HepG2 (cell line): ENCODE data around the gene TMEM145. TPM values are rescaled to one million over a fixed set of nuclear protein-coding genes. Genes with fewer than 3 reads are reported as not detected.

Experiments
- CAMTA2 ChIP-seq: sonication (generic); formaldehyde crosslinking; IDR thresholded peaks from 2 replicates; pipeline ENCODE4 v1.4.0; 2020; ENCODE audit warnings: mild to moderate bottlenecking, missing genetic modification reagents, borderline replicate concordance
- CCAR2 ChIP-seq: fragments of 200-400 bp; formaldehyde crosslinking; optimal IDR thresholded peaks from 2 replicates; pipeline ENCODE3; 2018; ENCODE audit warnings: low read depth, mild to moderate bottlenecking, low read length, moderate library complexity
- EHMT2 ChIP-seq: fragments of 200-600 bp; sonication (generic); IDR thresholded peaks from 2 replicates; pipeline ENCODE4 v1.7.0; 2017; ENCODE audit warnings: antibody characterized with exemption, low read depth, low read length, borderline replicate concordance
- LBX2 ChIP-seq: sonication (generic); formaldehyde crosslinking; IDR thresholded peaks from 2 replicates; pipeline ENCODE4 v1.5.0; 2020; ENCODE audit warnings: missing genetic modification reagents, mild to moderate bottlenecking, borderline replicate concordance
- MAX ChIP-seq: IDR thresholded peaks from 2 replicates; pipeline ENCODE4 v1.6.1; 2012; ENCODE audit warnings: inconsistent platforms
- NR2C2 ChIP-seq: sonication (generic); formaldehyde crosslinking; IDR thresholded peaks from 2 replicates; pipeline ENCODE4 v1.4.0; 2020; ENCODE audit warnings: missing genetic modification reagents, mild to moderate bottlenecking, moderate library complexity, borderline replicate concordance
- POLR2G ChIP-seq: fragments of 200-400 bp; formaldehyde crosslinking; IDR thresholded peaks from 2 replicates; pipeline ENCODE4 v1.6.1; 2018; ENCODE audit warnings: mild to moderate bottlenecking, low read depth, low read length, moderate library complexity
- PRDM10 ChIP-seq: sonication (generic); formaldehyde crosslinking; IDR thresholded peaks from 2 replicates; pipeline ENCODE4 v1.4.0; 2020; ENCODE audit warnings: low read depth, missing genetic modification reagents
- TAF1 ChIP-seq: sonication (generic); formaldehyde crosslinking; IDR thresholded peaks from 2 replicates; pipeline ENCODE4 v1.4.0; 2020; ENCODE audit warnings: missing genetic modification reagents
- ZC3H13 ChIP-seq: sonication (generic); formaldehyde crosslinking; IDR thresholded peaks from 2 replicates; pipeline ENCODE4 v1.8.1; 2023; ENCODE audit warnings: mild to moderate bottlenecking, missing genetic modification reagents, moderate library complexity
- ZEB1 ChIP-seq: IDR thresholded peaks from 2 replicates; pipeline ENCODE4 v1.6.1; 2012; ENCODE audit warnings: mild to moderate bottlenecking, low read depth, inconsistent platforms; ENCODE audit not compliant: insufficient replicate concordance
- ZKSCAN8 ChIP-seq: IDR thresholded peaks from 2 replicates; pipeline ENCODE4 v1.6.1; 2016; ENCODE audit warnings: borderline replicate concordance, missing genetic modification reagents, missing compliant biosample characterization
- ZNF282 ChIP-seq: fragments of 450-650 bp; IDR thresholded peaks from 2 replicates; pipeline ENCODE4 v1.6.1; 2018; ENCODE audit not compliant: partially characterized antibody
- ZNF580 ChIP-seq: IDR thresholded peaks from 2 replicates; pipeline ENCODE4 v1.6.1; 2016; ENCODE audit warnings: low read depth, borderline replicate concordance
- polyA plus RNA-seq, 8 experiments: library from polyadenylated mRNA; depleted of rRNA in 3 of 8; stranded (reverse) in 7 of 8; unstranded in 1 of 8; fragments of >200 nt; fragmentation: Illumina TruSeq in 4 of 8; extraction: Trizol in 4 of 8; gene quantifications; 2 replicates each; pipeline versions ENCODE4 v1.2.1 to v1.2.3, GENCODE V29; 2011 to 2016; ENCODE audit warnings: low read depth in 4 of 8, missing spikeins in 1 of 8, mixed read lengths in 1 of 8; ENCODE audit not compliant: insufficient read depth in 1 of 8
- total RNA-seq, 5 experiments: library from RNA; depleted of rRNA; stranded (reverse); fragments of >200 nt; fragmentation: Illumina TruSeq; extraction: Trizol; gene quantifications; 2 replicates each; pipeline ENCODE4 v1.2.3, GENCODE V29; 2016; ENCODE audit warnings: low read depth in 1 of 5
- TF ChIP-seq, protein P1 (sequence below): sonication (generic); formaldehyde crosslinking; IDR thresholded peaks from 2 replicates; pipeline ENCODE4 v1.5.0; 2020; ENCODE audit warnings: missing genetic modification reagents
- TF ChIP-seq, protein P2 (sequence below): sonication (generic); formaldehyde crosslinking; IDR thresholded peaks from 2 replicates; pipeline ENCODE4 v1.9.0; 2021; ENCODE audit warnings: mild to moderate bottlenecking, missing genetic modification reagents

TMEM145 gene
- total and polyA plus RNA-seq, 2 of the 13 experiments (the other 11 are each of a cell fraction or from before 2014, with no cell fraction given) = 0.07 to 5.1 TPM

GRCh38 chr19:42283188-42284065 is 29.7 kb upstream of the TMEM145 start (continued):
- TF ChIP-seq PRDM10 (CRISPR knock-in tag) = peak; percentile 57; the same call in 1 of the 2 replicates
- TF ChIP-seq ZNF580 (CRISPR knock-in tag) = 0 out of 2 replicates have a peak, but pooled peaks have one; percentile 17
- TF ChIP-seq, protein P1, sequence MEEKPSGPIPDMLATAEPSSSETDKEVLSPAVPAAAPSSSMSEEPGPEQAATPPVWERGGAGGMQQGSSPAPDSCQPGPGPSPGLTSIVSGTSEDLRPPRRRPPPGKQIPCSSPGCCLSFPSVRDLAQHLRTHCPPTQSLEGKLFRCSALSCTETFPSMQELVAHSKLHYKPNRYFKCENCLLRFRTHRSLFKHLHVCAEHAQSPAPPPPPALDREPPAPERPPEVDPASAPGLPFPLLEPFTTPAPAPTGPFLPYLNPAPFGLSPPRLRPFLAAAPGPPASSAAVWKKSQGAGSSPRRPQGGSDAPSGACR = peak; percentile 33; the same call in 1 of the 2 replicates
- TF ChIP-seq CAMTA2 (CRISPR knock-in tag) = no peak
- TF ChIP-seq, protein P2, sequence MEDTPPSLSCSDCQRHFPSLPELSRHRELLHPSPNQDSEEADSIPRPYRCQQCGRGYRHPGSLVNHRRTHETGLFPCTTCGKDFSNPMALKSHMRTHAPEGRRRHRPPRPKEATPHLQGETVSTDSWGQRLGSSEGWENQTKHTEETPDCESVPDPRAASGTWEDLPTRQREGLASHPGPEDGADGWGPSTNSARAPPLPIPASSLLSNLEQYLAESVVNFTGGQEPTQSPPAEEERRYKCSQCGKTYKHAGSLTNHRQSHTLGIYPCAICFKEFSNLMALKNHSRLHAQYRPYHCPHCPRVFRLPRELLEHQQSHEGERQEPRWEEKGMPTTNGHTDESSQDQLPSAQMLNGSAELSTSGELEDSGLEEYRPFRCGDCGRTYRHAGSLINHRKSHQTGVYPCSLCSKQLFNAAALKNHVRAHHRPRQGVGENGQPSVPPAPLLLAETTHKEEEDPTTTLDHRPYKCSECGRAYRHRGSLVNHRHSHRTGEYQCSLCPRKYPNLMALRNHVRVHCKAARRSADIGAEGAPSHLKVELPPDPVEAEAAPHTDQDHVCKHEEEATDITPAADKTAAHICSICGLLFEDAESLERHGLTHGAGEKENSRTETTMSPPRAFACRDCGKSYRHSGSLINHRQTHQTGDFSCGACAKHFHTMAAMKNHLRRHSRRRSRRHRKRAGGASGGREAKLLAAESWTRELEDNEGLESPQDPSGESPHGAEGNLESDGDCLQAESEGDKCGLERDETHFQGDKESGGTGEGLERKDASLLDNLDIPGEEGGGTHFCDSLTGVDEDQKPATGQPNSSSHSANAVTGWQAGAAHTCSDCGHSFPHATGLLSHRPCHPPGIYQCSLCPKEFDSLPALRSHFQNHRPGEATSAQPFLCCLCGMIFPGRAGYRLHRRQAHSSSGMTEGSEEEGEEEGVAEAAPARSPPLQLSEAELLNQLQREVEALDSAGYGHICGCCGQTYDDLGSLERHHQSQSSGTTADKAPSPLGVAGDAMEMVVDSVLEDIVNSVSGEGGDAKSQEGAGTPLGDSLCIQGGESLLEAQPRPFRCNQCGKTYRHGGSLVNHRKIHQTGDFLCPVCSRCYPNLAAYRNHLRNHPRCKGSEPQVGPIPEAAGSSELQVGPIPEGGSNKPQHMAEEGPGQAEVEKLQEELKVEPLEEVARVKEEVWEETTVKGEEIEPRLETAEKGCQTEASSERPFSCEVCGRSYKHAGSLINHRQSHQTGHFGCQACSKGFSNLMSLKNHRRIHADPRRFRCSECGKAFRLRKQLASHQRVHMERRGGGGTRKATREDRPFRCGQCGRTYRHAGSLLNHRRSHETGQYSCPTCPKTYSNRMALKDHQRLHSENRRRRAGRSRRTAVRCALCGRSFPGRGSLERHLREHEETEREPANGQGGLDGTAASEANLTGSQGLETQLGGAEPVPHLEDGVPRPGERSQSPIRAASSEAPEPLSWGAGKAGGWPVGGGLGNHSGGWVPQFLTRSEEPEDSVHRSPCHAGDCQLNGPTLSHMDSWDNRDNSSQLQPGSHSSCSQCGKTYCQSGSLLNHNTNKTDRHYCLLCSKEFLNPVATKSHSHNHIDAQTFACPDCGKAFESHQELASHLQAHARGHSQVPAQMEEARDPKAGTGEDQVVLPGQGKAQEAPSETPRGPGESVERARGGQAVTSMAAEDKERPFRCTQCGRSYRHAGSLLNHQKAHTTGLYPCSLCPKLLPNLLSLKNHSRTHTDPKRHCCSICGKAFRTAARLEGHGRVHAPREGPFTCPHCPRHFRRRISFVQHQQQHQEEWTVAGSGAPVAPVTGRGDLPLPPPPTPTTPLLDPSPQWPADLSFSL = peak; percentile 69
- TF ChIP-seq TAF1 (CRISPR knock-in tag) = peak; percentile 61; the same call in 1 of the 2 replicates
- TF ChIP-seq ZKSCAN8 (CRISPR knock-in tag) = no peak
- peak; percentile 40 for TF ChIP-seq MAX
- peak; percentile 46; the same call in 1 of the 2 replicates for TF ChIP-seq NR2C2 (CRISPR knock-in tag)
- TF ChIP-seq ZEB1 = no peak
- TF ChIP-seq LBX2 (CRISPR knock-in tag) = no peak
- no peak for TF ChIP-seq ZC3H13 (CRISPR knock-in tag)
- peak; percentile 60 for TF ChIP-seq POLR2G
- TF ChIP-seq ZNF282 = no peak
- no peak for TF ChIP-seq EHMT2
- peak; percentile 56 for TF ChIP-seq CCAR2
